A549 (cell line): Measurements from ENCODE around the gene JAKMIP2.

Experiments
- BCL3 ChIP-seq: fragments of >200 bp; sonication (Bioruptor Twin); formaldehyde crosslinking; IDR thresholded peaks from 3 replicates; pipeline ENCODE4 v1.6.1; 2016
- GATA3 ChIP-seq: IDR thresholded peaks from 2 replicates; pipeline ENCODE4 v1.6.1; 2012; ENCODE audit warnings: borderline replicate concordance

- TF ChIP-seq GATA3, result no peak
- TF ChIP-seq BCL3, result no peak
These were observed 111.2 kb downstream of the JAKMIP2 start for GRCh38 chr5:147671365-147671764.
